Smooth muscle cell (in vitro differentiated cells): Measurements from ENCODE around the gene SLC1A1. TPM values are rescaled to one million over a fixed set of nuclear protein-coding genes. Genes with fewer than 3 reads are reported as not detected.

Experiments used
- DNase-seq: peaks from one replicate; lab custom pipeline; 2025; ENCODE audit not compliant: unreplicated experiment; lab: John Stamatoyannopoulos, UW
- H2AFZ ChIP-seq: fragments of 200-600 bp; sonication (generic); 2 replicates; pipeline ENCODE4 v1.6.0; 2016; ENCODE audit warnings: antibody characterized with exemption, low read depth, mild to moderate bottlenecking
- H3F3A ChIP-seq: fragments of 200-600 bp; sonication (generic); 2 replicates; pipeline ENCODE4 v1.6.0; 2017; ENCODE audit warnings: antibody characterized with exemption, low read depth
- H3K27ac ChIP-seq: fragments of 200-600 bp; sonication (generic); 2 replicates; pipeline ENCODE4 v1.5.1; 2016; ENCODE audit warnings: low read depth, mild to moderate bottlenecking
- H3K27me3 ChIP-seq: fragments of 200-600 bp; sonication (generic); 2 replicates; pipeline ENCODE4 v1.6.1; 2016; ENCODE audit warnings: low read depth, mild to moderate bottlenecking
- H3K36me3 ChIP-seq: fragments of 200-600 bp; sonication (generic); 2 replicates; pipeline ENCODE4 v1.5.1; 2016; ENCODE audit warnings: low read depth
- H3K4me1 ChIP-seq: fragments of 200-600 bp; sonication (generic); 2 replicates; pipeline ENCODE4 v1.5.1; 2016; ENCODE audit warnings: low read depth
- H3K4me2 ChIP-seq: fragments of 200-600 bp; sonication (generic); 2 replicates; pipeline ENCODE4 v1.6.0; 2016; ENCODE audit warnings: mild to moderate bottlenecking
- H3K4me3 ChIP-seq: fragments of 200-600 bp; sonication (generic); 2 replicates; pipeline ENCODE4 v1.5.1; 2016; ENCODE audit warnings: mild to moderate bottlenecking
- H3K79me2 ChIP-seq: fragments of 200-600 bp; sonication (generic); 2 replicates; pipeline ENCODE4 v1.6.0; 2016; ENCODE audit warnings: low read depth, mild to moderate bottlenecking
- H3K9ac ChIP-seq: fragments of 200-600 bp; sonication (generic); 2 replicates; pipeline ENCODE4 v1.6.0; 2016; ENCODE audit warnings: low read depth
- H3K9me3 ChIP-seq: fragments of 200-600 bp; sonication (generic); replicated peaks from 2 replicates; pipeline ENCODE4 v1.5.1; 2016; ENCODE audit warnings: low read depth
- H4K20me1 ChIP-seq: fragments of 200-600 bp; sonication (generic); 2 replicates; pipeline ENCODE4 v1.6.0; 2016; ENCODE audit warnings: low read depth
- CTCF ChIP-seq: fragments of 200-600 bp; sonication (generic); IDR thresholded peaks from 2 replicates; pipeline ENCODE4 v1.5.1; 2017; ENCODE audit warnings: borderline replicate concordance, mild to moderate bottlenecking, antibody characterized with exemption; ENCODE audit not compliant: insufficient read depth, poor library complexity, severe bottlenecking
- WGBS: methylation state at CpG from one replicate; pipeline ENCODE4 v1.1.7; 2016; ENCODE audit warnings: low lambda C conversion rate; 5-methylcytosine and 5-hydroxymethylcytosine counted together
- polyA plus RNA-seq: library from polyadenylated mRNA; unstranded; fragments of >200 nt; fragmentation: Nextera tagmentation; extraction: Ambion mirVana; gene quantifications from 2 replicates; pipeline ENCODE4 v1.2.1, GENCODE V29; 2016
- total RNA-seq: library from RNA; depleted of rRNA; stranded (reverse); fragments of >200 nt; gene quantifications from 2 replicates; pipeline ENCODE4 v1.2.3, GENCODE V29; 2014

SLC1A1 gene
- total and polyA plus RNA-seq, 2 experiments from 2014 or later, result 11.3 to 15.6 TPM

GRCh38 chr9:4614627-4615026, 124.4 kb downstream of the SLC1A1 start:
- Histone ChIP-seq H3K79me2 (no peaks in the 10 kb centered on the region), H3K27me3 (no peaks in the 10 kb centered on the region), H4K20me1 (no peaks in the 10 kb centered on the region), H3K4me3 (no peak overlapping the region), H3K27ac (no peak overlapping the region), H3K9ac (no peak overlapping the region), H3K9me3 (no peaks in the 10 kb centered on the region), H2AFZ (no peak overlapping the region), H3K36me3 (no peaks in the 10 kb centered on the region), H3K4me1 (no peaks in the 10 kb centered on the region), H3F3A (no peaks in the 10 kb centered on the region), H3K4me2 (peak overlapping the region; percentile 25)
- DNase-seq, result no peak
- WGBS, result 92% methylated on average over 1 of the region's 1 CpG
- TF ChIP-seq CTCF, result no peak

- no peaks in the 10 kb centered on the region for H4K20me1 ChIP-seq
- no peaks in the 10 kb centered on the region for H3K36me3 ChIP-seq
- no peak overlapping the region for H2AFZ ChIP-seq
- H3K27ac ChIP-seq, result no peak overlapping the region
- WGBS, result 24% methylated on average over 4 of the region's 4 CpGs
- no peak for DNase-seq
- H3K4me3 ChIP-seq, result no peak overlapping the region
- no peaks in the 10 kb centered on the region for H3K79me2 ChIP-seq
- H3K27me3 ChIP-seq, result no peaks in the 10 kb centered on the region
- H3K9ac ChIP-seq, result no peak overlapping the region
- no peak for TF ChIP-seq CTCF
- no peaks in the 10 kb centered on the region for H3K4me1 ChIP-seq
- peak overlapping the region; percentile 25 for H3K4me2 ChIP-seq
- no peaks in the 10 kb centered on the region for H3K9me3 ChIP-seq
- no peaks in the 10 kb centered on the region for H3F3A ChIP-seq
These were observed 125.0 kb downstream of the SLC1A1 start for GRCh38 chr9:4615251-4615650.

GRCh38 chr9:4615778-4616177, 125.5 kb downstream of the SLC1A1 start:
- Histone ChIP-seq H3K4me1 (peaks cover 2% of the 10 kb centered on the region), H3K9ac (no peak overlapping the region), H4K20me1 (no peaks in the 10 kb centered on the region), H3F3A (no peaks in the 10 kb centered on the region), H3K79me2 (no peaks in the 10 kb centered on the region), H3K9me3 (no peaks in the 10 kb centered on the region), H3K27me3 (no peaks in the 10 kb centered on the region), H3K4me3 (no peak overlapping the region), H3K27ac (no peak overlapping the region), H3K36me3 (no peaks in the 10 kb centered on the region), H3K4me2 (peak overlapping the region; percentile 25), H2AFZ (no peak overlapping the region)
- no peak for DNase-seq
- WGBS, result 93% methylated on average over 5 of the region's 5 CpGs
- TF ChIP-seq CTCF, result no peak

GRCh38 chr9:4617752-4618151, 127.5 kb downstream of the SLC1A1 start:
- Histone ChIP-seq H3K9me3 (no peaks in the 10 kb centered on the region), H3F3A (no peaks in the 10 kb centered on the region), H3K79me2 (no peaks in the 10 kb centered on the region), H2AFZ (no peak overlapping the region), H3K27me3 (no peaks in the 10 kb centered on the region), H3K4me2 (no peak overlapping the region), H3K4me1 (peaks cover 2% of the 10 kb centered on the region), H3K36me3 (no peaks in the 10 kb centered on the region), H3K27ac (no peak overlapping the region), H4K20me1 (no peaks in the 10 kb centered on the region), H3K9ac (no peak overlapping the region), H3K4me3 (no peak overlapping the region)
- no peak for TF ChIP-seq CTCF
- WGBS, result 44% methylated on average over 3 of the region's 3 CpGs
- DNase-seq, result no peak
